ENCODE data around the gene MIPEP. TPM values are rescaled to one million over a fixed set of nuclear protein-coding genes. Genes with fewer than 3 reads are reported as not detected.

Gene MIPEP
- total and polyA plus RNA-seq, 2 experiments from 2014 or later: 12.6 to 19.6 TPM

DNA sequence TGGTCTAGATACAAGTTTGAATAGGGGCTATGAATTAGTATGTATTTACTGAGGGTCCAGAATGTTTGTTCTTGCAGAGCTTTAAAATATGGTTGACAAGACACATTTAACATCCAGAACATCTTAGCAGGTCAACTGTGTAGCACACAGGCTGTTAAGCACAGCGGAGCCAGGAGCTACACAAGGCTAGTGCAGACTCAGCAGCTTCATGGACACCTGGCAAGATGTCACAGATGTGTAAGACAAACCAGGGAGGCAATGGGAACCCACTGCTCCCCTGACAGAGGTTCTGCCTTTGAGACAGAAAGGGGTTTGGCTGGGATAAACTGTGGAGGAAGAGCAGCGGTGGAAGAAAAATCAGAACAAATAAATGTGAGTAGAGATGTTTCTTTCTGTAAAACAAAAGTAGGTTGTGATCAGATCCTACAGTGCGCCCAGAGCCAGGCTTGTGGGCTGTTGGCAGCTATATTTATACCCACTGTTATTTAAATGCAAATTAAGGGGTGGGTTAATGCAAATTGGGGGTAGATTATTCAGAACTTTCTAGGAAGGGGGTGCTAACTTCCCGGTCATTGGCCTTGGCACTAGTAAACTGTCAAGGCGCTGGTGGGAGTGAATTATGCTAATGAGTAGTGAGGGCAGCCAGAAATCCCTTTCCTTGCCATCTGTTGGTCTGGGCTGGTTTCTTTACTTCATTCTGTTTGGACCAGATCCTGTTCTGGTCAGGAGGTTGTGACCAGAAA is 33.0 kb downstream of the MIPEP start:
- Histone ChIP-seq H3K79me2 (ENCODE audit: insufficient read depth) (no peaks in the 10 kb centered on the region), H3K9ac (no peak overlapping the region), H3K4me3 (no peak overlapping the region), H3K4me2 (ENCODE audit: unreplicated experiment) (no peak overlapping the region), H4K20me1 (ENCODE audit: insufficient read depth) (no peaks in the 10 kb centered on the region), H3K27ac (no peak overlapping the region), H3K9me2 (ENCODE audit: insufficient read depth) (no peaks in the 10 kb centered on the region), H3K9me3 (ENCODE audit: low read depth) (no peaks in the 10 kb centered on the region), H3F3A (ENCODE audit: insufficient read depth) (no peaks in the 10 kb centered on the region), H3K36me3 (ENCODE audit: low read depth) (peaks cover 4% of the 10 kb centered on the region; the same call in 1 of the 2 replicates), H2AFZ (no peak overlapping the region), H3K4me1 (ENCODE audit: insufficient read depth) (no peaks in the 10 kb centered on the region), H3K27me3 (replicated peaks; ENCODE audit: insufficient read depth) (no peaks in the 10 kb centered on the region)
- DNase-seq: no peak
- in situ Hi-C loops (cut with MboI): no loop called here
- TF ChIP-seq EZH2 (IDR thresholded peaks at IDR 0.05; ENCODE audit: insufficient read depth, poor library complexity, severe bottlenecking): no peak
- no peak for TF ChIP-seq EZH2phosphoT487 (IDR thresholded peaks at IDR 0.05; ENCODE audit: insufficient read depth, low read depth)
- 86 to 89% methylated on average over 5 of the region's 5 CpGs for WGBS, 2 experiments (ENCODE audit: low coverage in 1 of 2, low lambda C conversion rate in 2 of 2, missing lambda C conversion rate in 2 of 2)

DNA sequence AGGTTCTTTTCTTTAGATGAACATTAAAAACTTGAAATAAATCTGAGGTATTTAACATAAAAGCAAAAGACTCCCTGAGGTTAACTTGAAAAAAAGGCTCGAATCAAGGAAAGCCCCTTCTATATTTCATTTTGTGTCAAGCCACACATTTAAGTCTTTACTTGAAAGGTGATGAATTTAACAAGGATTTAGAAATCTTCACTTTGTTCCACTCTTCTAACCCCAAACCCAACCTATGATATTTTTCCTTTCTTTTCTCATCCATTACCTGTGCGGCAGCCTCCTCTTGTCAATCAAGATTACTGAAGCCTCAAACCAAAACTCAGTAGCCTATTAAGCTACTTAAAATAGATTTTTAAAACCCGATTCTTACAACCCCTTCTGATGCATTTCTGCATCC is 33.8 kb downstream of the MIPEP start:
- 92 to 93% methylated on average over 3 of the region's 3 CpGs for WGBS, 2 experiments (ENCODE audit: low coverage in 1 of 2, low lambda C conversion rate in 2 of 2, missing lambda C conversion rate in 2 of 2)
- in situ Hi-C loops (cut with MboI): no loop called here

DNA sequence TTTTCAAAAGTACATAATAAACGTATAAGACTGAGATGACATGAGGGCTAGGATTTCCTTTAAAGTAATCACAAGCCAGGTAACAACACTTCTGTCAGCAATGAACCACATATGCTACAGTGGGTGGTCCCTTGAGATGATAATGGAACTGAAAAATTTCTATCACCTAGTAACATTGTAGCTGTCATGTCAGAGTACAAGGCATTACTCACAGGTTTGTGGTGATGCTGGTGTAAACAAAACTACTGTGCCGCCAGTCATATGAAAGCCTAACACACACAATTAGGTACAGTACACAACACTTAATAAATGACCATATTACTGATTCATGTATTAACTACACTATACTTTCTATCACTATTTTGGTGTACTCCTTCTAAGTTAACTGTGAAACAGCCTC is 36.8 kb downstream of the MIPEP start:
- Histone ChIP-seq H3K4me1 (ENCODE audit: insufficient read depth) (no peaks in the 10 kb centered on the region), H2AFZ (no peak overlapping the region), H3K9ac (no peak overlapping the region), H3K36me3 (ENCODE audit: low read depth) (no peaks in the 10 kb centered on the region), H3K4me3 (no peak overlapping the region), H3K79me2 (ENCODE audit: insufficient read depth) (no peaks in the 10 kb centered on the region), H3F3A (ENCODE audit: insufficient read depth) (no peaks in the 10 kb centered on the region), H3K27me3 (replicated peaks; ENCODE audit: insufficient read depth) (no peaks in the 10 kb centered on the region), H3K27ac (no peak overlapping the region), H3K4me2 (ENCODE audit: unreplicated experiment) (no peak overlapping the region), H3K9me3 (ENCODE audit: low read depth) (no peaks in the 10 kb centered on the region), H3K9me2 (ENCODE audit: insufficient read depth) (no peaks in the 10 kb centered on the region), H4K20me1 (ENCODE audit: insufficient read depth) (no peaks in the 10 kb centered on the region)
- no peak for DNase-seq
- WGBS, 2 experiments (ENCODE audit: low coverage in 1 of 2, low lambda C conversion rate in 2 of 2, missing lambda C conversion rate in 2 of 2): 46 to 50% methylated on average over 2 of the region's 2 CpGs
- no peak for TF ChIP-seq EZH2 (IDR thresholded peaks at IDR 0.05; ENCODE audit: insufficient read depth, poor library complexity, severe bottlenecking)
- TF ChIP-seq EZH2phosphoT487 (IDR thresholded peaks at IDR 0.05; ENCODE audit: insufficient read depth, low read depth): no peak
- in situ Hi-C loops (cut with MboI): no loop called here

More for the DNA sequence above, 33.8 kb downstream of the MIPEP start:
- DNase-seq: no peak
- Histone ChIP-seq H3K4me1 (ENCODE audit: insufficient read depth) (no peaks in the 10 kb centered on the region), H3K79me2 (ENCODE audit: insufficient read depth) (no peaks in the 10 kb centered on the region), H3K4me3 (no peak overlapping the region), H3K4me2 (ENCODE audit: unreplicated experiment) (no peak overlapping the region), H3K27ac (no peak overlapping the region), H3F3A (ENCODE audit: insufficient read depth) (no peaks in the 10 kb centered on the region), H3K9me3 (ENCODE audit: low read depth) (no peaks in the 10 kb centered on the region), H3K9me2 (ENCODE audit: insufficient read depth) (no peaks in the 10 kb centered on the region), H3K36me3 (ENCODE audit: low read depth) (peaks cover 4% of the 10 kb centered on the region; the same call in 1 of the 2 replicates), H4K20me1 (ENCODE audit: insufficient read depth) (no peaks in the 10 kb centered on the region), H3K9ac (no peak overlapping the region), H3K27me3 (replicated peaks; ENCODE audit: insufficient read depth) (no peaks in the 10 kb centered on the region), H2AFZ (no peak overlapping the region)
- no peak for TF ChIP-seq EZH2phosphoT487 (IDR thresholded peaks at IDR 0.05; ENCODE audit: insufficient read depth, low read depth)
- no peak for TF ChIP-seq EZH2 (IDR thresholded peaks at IDR 0.05; ENCODE audit: insufficient read depth, poor library complexity, severe bottlenecking)

DNA sequence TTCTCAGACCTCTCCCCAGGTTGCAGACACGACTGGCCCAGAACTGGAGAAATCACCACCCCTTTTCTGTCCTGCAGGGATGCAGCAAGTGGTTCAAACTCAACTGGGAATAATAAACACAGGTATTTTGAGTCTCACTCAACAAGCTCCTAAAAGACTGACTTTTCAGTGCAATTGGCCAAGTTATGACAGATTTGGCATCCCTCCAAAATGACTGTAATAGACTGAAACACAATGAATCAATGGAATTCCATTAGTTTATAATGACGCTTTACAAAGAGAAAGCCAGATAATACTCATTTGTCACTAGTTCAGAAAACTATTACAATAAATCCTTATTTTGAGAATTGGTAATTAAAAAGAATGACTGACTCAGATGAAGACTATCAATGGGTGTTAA is 38.1 kb downstream of the MIPEP start:
- no peak overlapping the region for H3K9ac ChIP-seq
- no peaks in the 10 kb centered on the region for H3F3A ChIP-seq (ENCODE audit: insufficient read depth)
- H3K79me2 ChIP-seq (ENCODE audit: insufficient read depth): no peaks in the 10 kb centered on the region
- DNase-seq: peak; percentile 26
- H3K4me2 ChIP-seq (ENCODE audit: unreplicated experiment): no peak overlapping the region
- WGBS, 2 experiments (ENCODE audit: low coverage in 1 of 2, low lambda C conversion rate in 2 of 2, missing lambda C conversion rate in 2 of 2): 82% methylated on average over 2 of the region's 2 CpGs
- H2AFZ ChIP-seq: no peak overlapping the region
- H4K20me1 ChIP-seq (ENCODE audit: insufficient read depth): no peaks in the 10 kb centered on the region
- no peaks in the 10 kb centered on the region for H3K27me3 ChIP-seq (replicated peaks; ENCODE audit: insufficient read depth)
- H3K9me2 ChIP-seq (ENCODE audit: insufficient read depth): no peaks in the 10 kb centered on the region
- TF ChIP-seq EZH2phosphoT487 (IDR thresholded peaks at IDR 0.05; ENCODE audit: insufficient read depth, low read depth) (no peak), EZH2 (IDR thresholded peaks at IDR 0.05; ENCODE audit: insufficient read depth, poor library complexity, severe bottlenecking) (no peak)
- no peak overlapping the region for H3K4me3 ChIP-seq
- in situ Hi-C loops (cut with MboI): no loop called here
- H3K27ac ChIP-seq: no peak overlapping the region
- no peaks in the 10 kb centered on the region for H3K4me1 ChIP-seq (ENCODE audit: insufficient read depth)
- no peaks in the 10 kb centered on the region for H3K9me3 ChIP-seq (ENCODE audit: low read depth)
- no peaks in the 10 kb centered on the region for H3K36me3 ChIP-seq (ENCODE audit: low read depth)

Measured in GM23248 (cell line).